SU-DHL-6 (cell line): ENCODE data around the gene PPP1R3C.

Source experiments
- H2AFZ ChIP-seq: fragments of 200-600 bp; sonication (generic); 2 replicates; pipeline ENCODE4 v1.6.1; 2014; ENCODE audit warnings: low read depth, mild to moderate bottlenecking, moderate library complexity, mixed read lengths, antibody characterized with exemption, low read length; ENCODE audit not compliant: severe bottlenecking
- H3F3A ChIP-seq: fragments of 200-600 bp; shearing (Covaris generic); 2 replicates; pipeline ENCODE4 v1.6.0; 2016; ENCODE audit warnings: antibody characterized with exemption, mild to moderate bottlenecking; ENCODE audit not compliant: insufficient read depth
- H3K27ac ChIP-seq: fragments of 200-600 bp; sonication (generic); 2 replicates; pipeline ENCODE4 v1.5.1; 2016; ENCODE audit warnings: low read depth, mild to moderate bottlenecking, low read length, moderate library complexity, mixed read lengths
- H3K27me3 ChIP-seq: fragments of 200-600 bp; sonication (generic), shearing (Covaris generic); 2 replicates; pipeline ENCODE4 v1.6.0; 2014; ENCODE audit warnings: mild to moderate bottlenecking, low read length
- H3K36me3 ChIP-seq: fragments of 200-600 bp; sonication (generic); 2 replicates; pipeline ENCODE4 v1.6.1; 2014; ENCODE audit warnings: mild to moderate bottlenecking, low read length, mixed read lengths
- H3K4me2 ChIP-seq: fragments of 300-600, 200-600 bp; shearing (Covaris generic), sonication (generic); 2 replicates; pipeline ENCODE4 v1.6.0; 2014; ENCODE audit warnings: low read length, low read depth, mild to moderate bottlenecking; ENCODE audit not compliant: poor library complexity, severe bottlenecking
- H3K4me3 ChIP-seq: fragments of 200-600 bp; sonication (generic); 2 replicates; pipeline ENCODE4 v1.5.1; 2014; ENCODE audit warnings: antibody characterized with exemption, low read length, mild to moderate bottlenecking, mixed read lengths; ENCODE audit not compliant: insufficient read depth, poor library complexity, severe bottlenecking
- H3K79me2 ChIP-seq: fragments of 200-600 bp; sonication (generic); 2 replicates; pipeline ENCODE4 v1.6.1; 2014; ENCODE audit warnings: mild to moderate bottlenecking, low read length, moderate library complexity; ENCODE audit not compliant: insufficient read depth
- H3K9ac ChIP-seq: fragments of 200-600 bp; sonication (generic); 2 replicates; pipeline ENCODE4 v1.7.0; 2014; ENCODE audit warnings: mild to moderate bottlenecking, low read length
- H3K9me2 ChIP-seq: fragments of 200-600 bp; sonication (generic); replicated peaks from 2 replicates; pipeline ENCODE4 v1.6.1; 2014; ENCODE audit warnings: low read length; ENCODE audit not compliant: insufficient read depth
- H3K9me3 ChIP-seq: fragments of 200-600 bp; sonication (generic); 2 replicates; pipeline ENCODE4 v1.6.1; 2014; ENCODE audit warnings: low read length, mixed read lengths; ENCODE audit not compliant: insufficient read depth
- H4K20me1 ChIP-seq: fragments of 200-600 bp; sonication (generic); 2 replicates; pipeline ENCODE4 v1.6.1; 2014; ENCODE audit warnings: low read depth, mild to moderate bottlenecking, antibody characterized with exemption, low read length, moderate library complexity, mixed read lengths
- CTCF ChIP-seq: fragments of 200-600 bp; sonication (generic); IDR thresholded peaks from one replicate; pipeline ENCODE4 v1.5.1; 2017; ENCODE audit warnings: antibody characterized with exemption, mild to moderate bottlenecking, low read length, moderate library complexity; ENCODE audit not compliant: insufficient read depth, poor library complexity, severe bottlenecking
- EZH2phosphoT487 ChIP-seq: fragments of 200-600 bp; sonication (generic), shearing (Covaris generic); conservative IDR thresholded peaks from 2 replicates; pipeline ENCODE4 v1.6.1; 2018; ENCODE audit warnings: mild to moderate bottlenecking, antibody characterized with exemption, low read length, moderate library complexity, mixed read lengths

The PPP1R3C gene

GRCh38 chr10:91630625-91631024 is 2.2 kb downstream of the PPP1R3C start:
- TF ChIP-seq EZH2phosphoT487, result no peak
- no peak for TF ChIP-seq CTCF
- no peaks in the 10 kb centered on the region for H3K36me3 ChIP-seq
- no peak overlapping the region for H3K9ac ChIP-seq
- H3K4me3 ChIP-seq, result no peak overlapping the region
- H3K27me3 ChIP-seq, result 0 out of 2 replicates have a peak, but pooled peaks cover 3% of the 10 kb centered on the region
- H4K20me1 ChIP-seq, result no peaks in the 10 kb centered on the region
- no peaks in the 10 kb centered on the region for H3K9me2 ChIP-seq
- H3K27ac ChIP-seq, result no peak overlapping the region
- H3F3A ChIP-seq, result no peaks in the 10 kb centered on the region
- H3K9me3 ChIP-seq, result no peaks in the 10 kb centered on the region
- no peaks in the 10 kb centered on the region for H3K79me2 ChIP-seq
- H3K4me2 ChIP-seq, result no peak overlapping the region
- H2AFZ ChIP-seq, result no peak overlapping the region

- no peak for TF ChIP-seq EZH2phosphoT487
- no peak for TF ChIP-seq CTCF
- Histone ChIP-seq H3K4me2 (no peak overlapping the region), H4K20me1 (no peaks in the 10 kb centered on the region), H3F3A (no peaks in the 10 kb centered on the region), H3K79me2 (no peaks in the 10 kb centered on the region), H3K9ac (no peak overlapping the region), H3K27me3 (0 out of 2 replicates have a peak, but pooled peaks cover 3% of the 10 kb centered on the region), H2AFZ (no peak overlapping the region), H3K9me2 (no peaks in the 10 kb centered on the region), H3K4me3 (no peak overlapping the region), H3K36me3 (no peaks in the 10 kb centered on the region), H3K27ac (no peak overlapping the region), H3K9me3 (no peaks in the 10 kb centered on the region)
These were observed 2.9 kb downstream of the PPP1R3C start for GRCh38 chr10:91629715-91630549.

GRCh38 chr10:91628383-91628782 is 4.5 kb downstream of the PPP1R3C start:
- Histone ChIP-seq H3F3A (no peaks in the 10 kb centered on the region), H3K4me2 (no peak overlapping the region), H3K4me3 (no peak overlapping the region), H3K27me3 (0 out of 2 replicates have a peak, but pooled peaks cover 3% of the 10 kb centered on the region), H3K27ac (no peak overlapping the region), H2AFZ (no peak overlapping the region), H3K9me3 (no peaks in the 10 kb centered on the region), H3K9me2 (no peaks in the 10 kb centered on the region), H4K20me1 (no peaks in the 10 kb centered on the region), H3K36me3 (no peaks in the 10 kb centered on the region), H3K9ac (no peak overlapping the region), H3K79me2 (no peaks in the 10 kb centered on the region)
- TF ChIP-seq CTCF, result no peak
- TF ChIP-seq EZH2phosphoT487, result no peak
